ENCODE measurements around the gene NBPF11.
"Not testable (repeated sequence)": the region's sequence is repeated elsewhere in the genome, so short reads cannot be mapped to it uniquely, and the experiment has no call there.

- not testable (repeated sequence) for TF ChIP-seq BACH2 (CRISPR knock-in tag; IDR thresholded peaks at IDR 0.05; ENCODE audit: borderline replicate concordance); ZNF8 (CRISPR knock-in tag; IDR thresholded peaks at IDR 0.05); ZFP30 (CRISPR knock-in tag; IDR thresholded peaks at IDR 0.05); RARB (CRISPR knock-in tag; IDR thresholded peaks at IDR 0.05); ISL1 (CRISPR knock-in tag; IDR thresholded peaks at IDR 0.05); PPARA (CRISPR knock-in tag; IDR thresholded peaks at IDR 0.05; ENCODE audit: borderline replicate concordance); PATZ1 (CRISPR knock-in tag; IDR thresholded peaks at IDR 0.05; ENCODE audit: borderline replicate concordance)
Observed at GRCh38 chr1:148122341-148122740, 29.7 kb downstream of the NBPF11 start.
